ENCODE data around the gene ZNF77.

ZNF77 gene

GRCh38 chr19:2950286-2951124 lies 5.7 kb upstream of the ZNF77 start:
- H3K9ac ChIP-seq (ENCODE audit: low read depth, low read length), result peak overlapping the region; percentile 96

GRCh38 chr19:2949939-2950285 lies 5.1 kb upstream of the ZNF77 start:
- H2AFZ ChIP-seq (ENCODE audit: low read depth, low read length), result peak overlapping the region; percentile 93
- 0 out of 3 replicates have a peak, but pooled peaks have one; percentile 0 for ATAC-seq (ENCODE audit: insufficient read depth, low read depth)
- no peak for DNase-seq

More at GRCh38 chr19:2950286-2951124, 5.7 kb upstream of the ZNF77 start:
- Histone ChIP-seq H4K20me1 (ENCODE audit: insufficient read depth, low read length) (peaks cover 12% of the 10 kb centered on the region), H3K27ac (ENCODE audit: low read length) (peak overlapping the region; percentile 97), H3K9me3 (ENCODE audit: insufficient read depth, low read length, severe bottlenecking) (no peaks in the 10 kb centered on the region), H3K79me2 (ENCODE audit: insufficient read depth, low read length) (peaks cover 18% of the 10 kb centered on the region), H3K4me1 (ENCODE audit: insufficient read depth, low read length) (peaks cover 34% of the 10 kb centered on the region), H3K27me3 (ENCODE audit: insufficient read depth, low read length, poor library complexity) (no peaks in the 10 kb centered on the region), H3K36me3 (ENCODE audit: insufficient read depth, low read length) (no peaks in the 10 kb centered on the region; the same call in 1 of the 2 replicates), H3K4me3 (ENCODE audit: low read depth in 1 of 2, low read length in 2 of 2) (peak overlapping the region; percentile 92 to 99), H2AFZ (ENCODE audit: low read depth, low read length) (peak overlapping the region; percentile 93), H3K4me2 (ENCODE audit: insufficient read depth, low read length) (peak overlapping the region; percentile 98)
- DNase-seq, result peak; percentile 100
- ATAC-seq (ENCODE audit: insufficient read depth, low read depth), result peak; percentile 98
- TF ChIP-seq EZH2 (IDR thresholded peaks at IDR 0.05; ENCODE audit: borderline replicate concordance, low read depth, low read length, severe bottlenecking), result no peak
- no peak for TF ChIP-seq CTCF (IDR thresholded peaks at IDR 0.05; ENCODE audit: borderline replicate concordance, extremely low read depth, low read length, poor library complexity, severe bottlenecking)

GRCh38 chr19:2945575-2946184 lies 909 bp upstream of the ZNF77 start:
- no peak for TF ChIP-seq CTCF (IDR thresholded peaks at IDR 0.05; ENCODE audit: borderline replicate concordance, extremely low read depth, low read length, poor library complexity, severe bottlenecking)
- TF ChIP-seq EZH2 (IDR thresholded peaks at IDR 0.05; ENCODE audit: borderline replicate concordance, low read depth, low read length, severe bottlenecking), result no peak
- H3K27ac ChIP-seq (ENCODE audit: low read length), result peak overlapping the region; percentile 85
- H3K9ac ChIP-seq (ENCODE audit: low read depth, low read length), result peak overlapping the region; percentile 69
- DNase-seq (no peak), ATAC-seq (ENCODE audit: insufficient read depth, low read depth) (no peak)
- peaks cover 12% of the 10 kb centered on the region for H4K20me1 ChIP-seq (ENCODE audit: insufficient read depth, low read length)
- peaks cover 43% of the 10 kb centered on the region for H3K4me1 ChIP-seq (ENCODE audit: insufficient read depth, low read length)
- peaks cover 42% of the 10 kb centered on the region for H3K79me2 ChIP-seq (ENCODE audit: insufficient read depth, low read length)
- peak overlapping the region; percentile 53 to 78; a peak in 3 of 4 replicates for H3K4me3 ChIP-seq (ENCODE audit: low read depth in 1 of 2, low read length in 2 of 2)
- peak overlapping the region; percentile 91 for H3K4me2 ChIP-seq (ENCODE audit: insufficient read depth, low read length)
- H2AFZ ChIP-seq (ENCODE audit: low read depth, low read length), result peak overlapping the region; percentile 87
- no peaks in the 10 kb centered on the region for H3K9me3 ChIP-seq (ENCODE audit: insufficient read depth, low read length, severe bottlenecking)
- H3K27me3 ChIP-seq (ENCODE audit: insufficient read depth, low read length, poor library complexity), result no peaks in the 10 kb centered on the region
- H3K36me3 ChIP-seq (ENCODE audit: insufficient read depth, low read length), result no peaks in the 10 kb centered on the region; the same call in 1 of the 2 replicates

More at GRCh38 chr19:2949939-2950285, 5.1 kb upstream of the ZNF77 start:
- peaks cover 12% of the 10 kb centered on the region for H4K20me1 ChIP-seq (ENCODE audit: insufficient read depth, low read length)
- no peaks in the 10 kb centered on the region for H3K27me3 ChIP-seq (ENCODE audit: insufficient read depth, low read length, poor library complexity)
- H3K9ac ChIP-seq (ENCODE audit: low read depth, low read length), result peak overlapping the region; percentile 96
- H3K27ac ChIP-seq (ENCODE audit: low read length), result peak overlapping the region; percentile 97
- TF ChIP-seq EZH2 (IDR thresholded peaks at IDR 0.05; ENCODE audit: borderline replicate concordance, low read depth, low read length, severe bottlenecking) (no peak), CTCF (IDR thresholded peaks at IDR 0.05; ENCODE audit: borderline replicate concordance, extremely low read depth, low read length, poor library complexity, severe bottlenecking) (no peak)
- H3K4me3 ChIP-seq (ENCODE audit: low read depth in 1 of 2, low read length in 2 of 2), result peak overlapping the region; percentile 92 to 99
- H3K9me3 ChIP-seq (ENCODE audit: insufficient read depth, low read length, severe bottlenecking), result no peaks in the 10 kb centered on the region
- peaks cover 18% of the 10 kb centered on the region for H3K79me2 ChIP-seq (ENCODE audit: insufficient read depth, low read length)
- H3K36me3 ChIP-seq (ENCODE audit: insufficient read depth, low read length), result no peaks in the 10 kb centered on the region; the same call in 1 of the 2 replicates
- peak overlapping the region; percentile 98 for H3K4me2 ChIP-seq (ENCODE audit: insufficient read depth, low read length)
- H3K4me1 ChIP-seq (ENCODE audit: insufficient read depth, low read length), result peaks cover 39% of the 10 kb centered on the region

Data from DND-41 (cell line).